VCaP (cell line): ENCODE results near the gene POLR2C.
"Not testable (repeated sequence)": the region's sequence is repeated elsewhere in the genome, so short reads cannot be mapped to it uniquely, and the experiment has no call there.

Experiments used
- H3K27ac ChIP-seq: fragments of 450-650 bp; 2 replicates; pipeline ENCODE4 v1.5.1; 2017
- CTCF ChIP-seq: fragments of 450-650 bp; conservative IDR thresholded peaks from 2 replicates; pipeline ENCODE4 v1.5.1; 2017; ENCODE audit warnings: mild to moderate bottlenecking, moderate library complexity

POLR2C gene

GRCh38 chr16:57486858-57487834 is 24.7 kb downstream of the POLR2C start:
- no peak for TF ChIP-seq CTCF
- no peak overlapping the region for H3K27ac ChIP-seq

- no peak for TF ChIP-seq CTCF
- H3K27ac ChIP-seq, result no peak overlapping the region
These were observed 26.8 kb downstream of the POLR2C start for GRCh38 chr16:57489229-57489628.

GRCh38 chr16:57493767-57494166 is 31.3 kb downstream of the POLR2C start:
- no peak overlapping the region for H3K27ac ChIP-seq
- TF ChIP-seq CTCF, result no peak

GRCh38 chr16:57497121-57497520 is 34.6 kb downstream of the POLR2C start:
- no peak overlapping the region for H3K27ac ChIP-seq
- TF ChIP-seq CTCF, result no peak

GRCh38 chr16:57498031-57498430 is 35.6 kb downstream of the POLR2C start:
- no peak overlapping the region for H3K27ac ChIP-seq
- no peak for TF ChIP-seq CTCF

GRCh38 chr16:57499941-57500340 is 37.5 kb downstream of the POLR2C start:
- not testable (repeated sequence) for H3K27ac ChIP-seq

- TF ChIP-seq CTCF, result no peak
- no peak overlapping the region for H3K27ac ChIP-seq
These were observed 38.2 kb downstream of the POLR2C start for GRCh38 chr16:57500578-57501111.

- no peak for TF ChIP-seq CTCF
- H3K27ac ChIP-seq, result no peak overlapping the region
These were observed 39.0 kb downstream of the POLR2C start for GRCh38 chr16:57501492-57501891.
